Measurements from ENCODE around the gene RNF223.

Gene RNF223

GRCh38 chr1:1024771-1025699, 49.1 kb downstream of the RNF223 start:
- DNase-seq = peak in 1 of 5 donors; percentile 1

GRCh38 chr1:1024149-1024770, 49.8 kb downstream of the RNF223 start:
- no peak for DNase-seq

GRCh38 chr1:1023700-1024099, 50.4 kb downstream of the RNF223 start:
- peak in 1 of 5 donors; percentile 1 for DNase-seq

GRCh38 chr1:1022302-1023009, 51.6 kb downstream of the RNF223 start:
- DNase-seq = peak in 1 of 5 donors; percentile 1

GRCh38 chr1:1021920-1022259, 52.2 kb downstream of the RNF223 start:
- DNase-seq = no peak

- no peak for DNase-seq
These were observed 52.8 kb downstream of the RNF223 start for GRCh38 chr1:1021010-1021919.
